NCI-H82 treated with DMSO at 0.1 percent for 48 hours (cell line): ENCODE data around the gene SNX18.

Experiments
- DNase-seq: peaks from one replicate; lab custom pipeline; 2025; ENCODE audit not compliant: unreplicated experiment; lab: John Stamatoyannopoulos, UW

The SNX18 gene

DNA sequence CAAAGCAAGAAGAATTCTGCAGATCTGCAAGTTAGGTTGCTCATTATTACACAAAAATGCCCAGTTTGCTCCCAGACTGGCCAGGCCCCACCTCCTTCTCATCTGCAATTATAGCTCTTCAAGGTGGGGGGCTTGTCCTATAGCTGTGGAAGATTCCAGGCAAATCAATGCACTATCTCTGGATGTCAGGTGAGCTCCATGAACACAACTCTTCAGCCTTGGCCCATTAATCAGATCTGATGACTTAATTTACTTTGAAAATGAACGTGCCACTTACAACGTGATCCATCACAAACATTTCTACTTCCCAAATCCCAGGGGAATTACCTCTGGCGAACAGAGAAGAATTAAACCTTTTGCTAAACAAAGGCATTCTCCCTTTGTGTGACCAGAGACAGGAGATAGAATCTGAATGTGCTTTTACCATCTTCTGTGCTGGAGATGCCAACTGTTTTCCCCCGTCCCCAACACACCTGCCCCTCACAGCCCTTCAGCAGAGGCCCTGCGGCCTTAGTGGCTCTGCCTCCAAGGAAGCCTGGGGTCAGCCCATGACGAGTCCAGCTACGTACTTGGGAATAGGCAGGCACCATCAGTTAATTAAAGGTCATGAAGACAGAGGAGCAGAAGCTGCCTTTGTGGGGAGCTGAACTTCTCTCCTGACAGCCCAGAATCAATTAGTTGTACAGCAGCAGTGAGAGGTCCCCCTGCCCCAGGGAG is 60.5 kb downstream of the SNX18 start:
- no peak for DNase-seq

DNA sequence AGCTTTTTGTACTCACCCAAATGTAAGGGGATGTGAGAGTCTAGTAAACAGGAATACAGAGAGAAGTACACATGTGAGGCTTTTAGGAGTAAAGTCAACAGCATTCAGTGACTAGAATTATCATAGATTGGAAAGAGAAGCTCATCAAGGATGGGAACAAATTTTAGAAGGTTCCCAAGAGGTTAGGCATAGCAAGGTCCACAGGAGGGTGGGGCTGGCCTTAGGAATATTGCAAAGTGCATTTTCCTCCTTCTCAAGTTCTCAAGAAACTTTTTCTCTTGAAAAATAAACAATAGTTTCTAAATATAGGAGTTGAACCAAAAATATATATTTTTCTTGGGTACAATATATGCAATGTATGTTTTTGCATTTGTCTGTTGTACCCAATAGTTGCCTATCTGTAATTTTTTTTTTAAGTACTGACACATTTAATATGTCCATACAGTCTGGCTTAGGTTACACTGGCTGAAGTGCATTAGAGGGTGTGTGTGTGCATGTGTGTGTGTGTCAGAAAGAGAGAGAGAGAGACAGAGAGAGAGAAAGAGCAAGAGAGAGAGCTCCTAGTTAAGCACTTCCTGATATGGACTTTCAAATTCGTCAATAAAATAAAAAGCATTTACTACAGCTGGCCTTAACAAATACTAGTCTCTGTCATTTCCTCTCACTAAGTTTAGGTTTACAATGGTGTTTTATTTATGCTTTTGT is 62.2 kb downstream of the SNX18 start:
- DNase-seq = no peak

DNA sequence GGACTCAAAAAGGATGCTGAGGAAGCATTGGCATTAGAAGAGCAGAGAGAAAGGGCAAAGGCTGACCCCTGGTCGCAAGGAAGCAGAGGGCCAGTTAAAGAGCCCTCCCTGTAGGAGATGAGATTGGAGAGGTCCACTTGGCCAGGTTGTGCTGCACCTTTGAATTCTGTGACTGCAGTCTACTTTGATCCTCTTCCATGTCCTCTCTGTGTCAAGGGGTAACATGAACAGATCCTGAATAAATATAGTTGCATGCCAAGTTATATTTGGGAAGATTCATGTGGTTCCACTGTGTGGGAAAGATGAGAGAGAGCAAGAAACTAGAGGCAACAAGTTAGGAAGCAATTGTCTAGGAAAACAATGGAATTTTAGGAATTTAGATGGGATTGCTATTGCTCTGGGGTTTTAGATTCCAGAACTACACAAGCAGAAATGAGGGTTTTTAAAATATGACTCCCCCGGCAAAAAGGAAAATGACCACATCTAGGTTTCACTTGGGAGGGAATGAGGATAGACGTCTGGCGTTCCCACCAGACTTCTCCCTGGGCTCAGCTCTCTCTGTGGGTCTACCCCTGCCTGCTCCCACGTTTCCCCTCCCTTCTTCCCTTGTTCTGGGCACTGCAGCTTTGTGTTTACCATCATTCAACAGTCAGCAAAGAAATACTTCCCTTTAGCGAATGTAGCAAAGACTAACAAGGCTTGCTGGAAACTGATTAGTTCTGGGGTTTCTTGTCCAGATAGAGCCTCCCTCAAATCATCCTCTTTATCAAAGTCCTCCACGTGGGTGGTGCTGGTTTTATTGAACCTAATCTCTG is 63.6 kb downstream of the SNX18 start:
- DNase-seq = no peak

DNA sequence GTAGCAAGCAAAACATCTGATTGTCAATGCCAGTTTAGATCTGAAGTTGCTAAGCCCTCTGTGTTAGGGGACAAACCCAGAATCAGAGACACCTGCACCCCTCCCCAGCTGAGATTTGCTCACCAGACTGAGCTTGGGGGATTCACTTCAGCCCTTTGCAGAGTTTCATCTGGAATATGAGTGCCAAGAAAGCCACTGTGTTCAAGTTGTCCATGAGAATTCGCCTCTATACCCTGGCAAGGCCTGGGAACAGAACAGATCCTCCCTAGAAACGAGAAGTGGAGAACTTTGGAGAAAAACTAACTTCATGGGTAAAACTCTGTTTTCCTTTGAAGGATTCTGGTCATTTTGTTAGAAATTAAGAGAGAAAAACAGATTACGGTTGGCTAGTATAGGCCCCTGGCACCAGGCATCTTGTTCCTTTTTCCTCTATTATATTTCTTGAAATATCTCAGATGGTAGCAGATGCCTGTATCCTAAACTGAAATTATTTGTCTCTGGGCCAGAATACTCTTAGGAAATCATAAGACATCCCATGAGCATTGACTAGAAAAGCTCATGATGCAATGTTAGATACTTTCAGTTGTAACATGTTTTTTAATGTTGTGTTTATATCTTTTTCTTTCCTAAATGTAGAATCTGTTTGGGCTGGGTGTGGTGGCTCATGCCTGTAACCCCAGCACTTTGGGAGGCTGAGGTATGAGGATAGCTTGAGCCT is 64.4 kb downstream of the SNX18 start:
- no peak for DNase-seq

DNA sequence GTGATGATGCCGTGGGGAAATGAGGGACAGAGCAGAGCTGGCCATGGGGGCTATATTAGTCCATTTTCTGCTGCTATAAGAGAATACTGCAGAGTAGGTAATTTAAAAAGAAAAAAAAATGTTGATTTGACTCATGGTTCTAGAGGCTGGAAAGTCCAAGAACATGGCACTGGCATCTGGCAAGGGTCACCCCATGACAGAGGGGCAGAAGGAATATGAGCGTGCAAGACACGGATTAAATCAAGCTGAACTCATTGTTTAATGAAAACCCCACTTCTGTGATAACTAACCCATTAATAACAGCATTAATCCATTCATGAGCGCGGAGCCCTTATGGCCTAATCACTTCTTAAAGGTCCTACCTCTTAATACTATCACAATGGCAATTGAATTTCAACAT is 68.8 kb downstream of the SNX18 start:
- no peak for DNase-seq

DNA sequence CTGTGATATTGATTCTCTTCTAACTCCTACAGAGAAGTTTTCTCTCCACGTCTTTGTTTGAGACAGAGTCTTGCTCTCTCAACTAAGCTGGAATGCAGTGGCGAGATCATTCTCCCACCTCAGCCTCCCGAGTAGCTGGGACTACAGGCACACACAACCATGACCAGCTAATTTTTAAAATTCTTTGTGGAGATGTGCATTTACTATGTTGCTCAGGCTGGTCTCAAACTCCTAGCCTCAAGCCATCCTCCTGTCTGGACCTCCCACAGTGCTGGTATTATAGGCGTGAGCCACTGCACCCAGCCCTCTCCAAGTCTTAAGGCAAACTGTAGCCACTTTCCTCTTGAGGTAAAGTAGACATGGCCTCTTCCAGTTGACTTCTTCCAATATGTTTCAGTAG is 72.2 kb downstream of the SNX18 start:
- no peak for DNase-seq

DNA sequence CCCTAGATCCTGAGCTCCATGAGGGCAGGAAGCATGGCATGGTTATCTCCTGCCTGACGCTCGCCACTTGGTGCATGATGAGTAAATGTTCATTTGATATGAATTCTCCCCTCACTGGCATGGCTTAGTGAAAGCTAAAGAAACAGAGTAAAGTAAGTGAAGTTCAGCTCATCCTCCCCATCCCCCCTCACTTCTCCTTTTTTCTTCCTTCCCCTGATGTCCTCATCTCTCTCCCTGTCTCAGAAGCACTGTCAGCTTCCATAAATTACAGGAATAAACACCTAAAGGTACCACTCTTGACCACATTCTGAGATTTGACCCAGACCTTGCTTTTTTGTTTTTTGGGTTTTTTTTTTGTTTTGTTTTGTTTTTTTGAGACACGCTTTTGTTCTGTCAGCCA is 73.3 kb downstream of the SNX18 start:
- DNase-seq = no peak

DNA sequence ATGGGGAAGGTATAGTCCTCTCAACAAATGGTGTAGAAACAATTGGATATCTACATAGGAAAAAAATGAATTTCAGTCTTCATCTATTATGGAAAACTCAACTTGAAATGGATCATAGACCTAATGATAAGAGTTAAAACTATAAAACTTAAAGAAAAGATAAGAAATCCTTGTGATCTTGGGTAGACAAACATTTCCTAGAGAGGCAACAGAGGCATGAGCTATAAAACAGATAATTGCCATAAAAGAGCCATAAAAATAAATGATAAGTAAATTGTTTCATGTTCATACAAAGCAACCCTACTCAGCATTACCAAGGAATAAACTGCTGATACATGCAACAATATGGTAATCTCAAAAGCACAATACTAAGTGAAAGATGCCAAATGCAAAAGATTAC is 76.2 kb downstream of the SNX18 start:
- DNase-seq = no peak

DNA sequence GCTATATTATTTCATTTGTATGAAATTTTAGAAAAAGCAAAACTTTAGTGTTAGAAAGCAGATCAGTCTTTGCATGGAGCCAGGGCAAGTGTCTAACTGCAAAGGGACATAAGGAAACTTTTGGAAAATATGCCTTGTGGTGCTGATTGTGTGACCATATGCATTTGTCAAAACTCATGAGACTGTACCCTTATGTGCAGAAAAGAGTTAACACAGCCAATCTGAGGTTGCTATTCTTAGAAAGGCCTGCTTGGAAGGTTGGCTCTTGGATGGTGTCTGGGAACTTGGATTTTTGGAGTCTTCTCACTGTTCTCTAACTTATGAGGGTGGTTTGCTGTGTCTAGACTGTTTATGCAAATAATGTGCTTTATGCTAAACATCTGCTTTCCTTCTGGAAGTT is 76.6 kb downstream of the SNX18 start:
- DNase-seq = no peak

DNA sequence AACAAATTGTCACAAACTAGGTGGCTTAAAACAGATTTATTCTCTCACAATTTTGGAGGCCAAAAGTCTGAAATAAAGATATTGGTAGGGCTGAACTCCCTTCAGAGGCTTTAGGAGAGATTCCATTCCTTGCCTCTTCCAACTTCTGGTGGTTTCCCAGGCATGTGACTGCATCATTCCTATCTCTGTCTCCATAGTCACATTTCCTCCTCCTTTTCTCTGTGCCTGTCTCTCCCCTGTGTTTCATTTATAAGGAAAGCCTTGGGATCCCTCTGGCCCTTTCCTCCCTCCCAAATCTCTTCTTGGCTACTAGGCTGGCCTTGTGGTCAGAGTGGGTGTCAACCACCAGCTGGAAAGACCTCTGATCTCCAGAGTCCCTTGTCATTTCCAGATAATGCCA is 78.2 kb downstream of the SNX18 start:
- no peak for DNase-seq
